ENCODE results near the gene RBSN. TPM values are rescaled to one million over a fixed set of nuclear protein-coding genes. Genes with fewer than 3 reads are reported as not detected.

Gene RBSN
- total RNA-seq, 2 experiments from 2014 or later, result 15.0 to 15.3 TPM

GRCh38 chr3:15099364-15100098 is 583 bp upstream of the RBSN start:
- no peaks in the 10 kb centered on the region for H3K9me3 Mint-ChIP-seq
- no peaks in the 10 kb centered on the region for H3K27me3 Mint-ChIP-seq
- ChIA-PET POLR2A (interaction anchor here (0.7 to 2.7 kb wide), 4 partner anchors 9 to 211 kb away, joined by 5 to 23 read pairs (median 6); partner anchors contain the start of genes CAPN7 and MRPS25), CTCF (interaction anchor here (1.0 to 1.3 kb wide), 4 partner anchors 8 to 104 kb away, joined by 3 to 5 read pairs (median 3); no protein-coding TSS in a partner anchor)
- peak; percentile 36 for DNase-seq
- peak overlapping the region; percentile 94 for H3K27ac Mint-ChIP-seq
- H3K4me1 Mint-ChIP-seq (ENCODE audit: low read depth), result peaks cover 18% of the 10 kb centered on the region
- H3K36me3 Mint-ChIP-seq, result peaks cover 22% of the 10 kb centered on the region
- intact Hi-C loops (cut with micrococcal nuclease), result loop anchor here (1.0 to 2.0 kb wide), 4 partner anchors 34 to 759 kb away; partner anchors contain the start of genes CAPN7 and MRPS25
- H3K4me3 Mint-ChIP-seq, result peak overlapping the region; percentile 94

- DNase-seq, result peak; percentile 68
- CTCF ChIA-PET, result interaction anchor here (1.1 kb wide), 1 partner anchor 11 kb away, joined by 9 read pairs; no protein-coding TSS in a partner anchor
- Mint-ChIP-seq H3K27me3 (no peaks in the 10 kb centered on the region), H3K4me3 (peak overlapping the region; percentile 94), H3K9me3 (no peaks in the 10 kb centered on the region), H3K27ac (peak overlapping the region; percentile 94), H3K36me3 (peaks cover 25% of the 10 kb centered on the region), H3K4me1 (ENCODE audit: low read depth) (peaks cover 18% of the 10 kb centered on the region)
- POLR2A ChIA-PET, result interaction anchor here (0.6 to 2.7 kb wide), 3 partner anchors 8 to 108 kb away, joined by 3 to 23 read pairs (median 3); partner anchors contain the start of genes CAPN7 and MRPS25
- intact Hi-C loops (cut with micrococcal nuclease), result loop anchor here (2.0 kb wide), 1 partner anchor 761 kb away; no protein-coding TSS in a partner anchor
These were observed 1.1 kb downstream of the RBSN start for GRCh38 chr3:15097891-15098290.

- H3K27me3 Mint-ChIP-seq, result no peaks in the 10 kb centered on the region
- peaks cover 20% of the 10 kb centered on the region for H3K4me1 Mint-ChIP-seq (ENCODE audit: low read depth)
- no peak overlapping the region for H3K27ac Mint-ChIP-seq
- H3K36me3 Mint-ChIP-seq, result peaks cover 28% of the 10 kb centered on the region
- POLR2A ChIA-PET, result no interaction called here
- intact Hi-C loops (cut with micrococcal nuclease), result no loop called here
- H3K9me3 Mint-ChIP-seq, result no peaks in the 10 kb centered on the region
- DNase-seq, result no peak
- CTCF ChIA-PET, result no interaction called here
- H3K4me3 Mint-ChIP-seq, result no peak overlapping the region
These were observed 2.9 kb downstream of the RBSN start for GRCh38 chr3:15096046-15096445.

- peaks cover 12% of the 10 kb centered on the region for H3K4me1 Mint-ChIP-seq (ENCODE audit: low read depth)
- H3K9me3 Mint-ChIP-seq, result no peaks in the 10 kb centered on the region
- H3K27me3 Mint-ChIP-seq, result no peaks in the 10 kb centered on the region
- intact Hi-C loops (cut with micrococcal nuclease), result no loop called here
- ChIA-PET POLR2A (no interaction called here), CTCF (interaction anchor here (0.6 to 1.4 kb wide), 4 partner anchors 14 to 173 kb away, joined by 3 to 4 read pairs (median 3); partner anchors contain the start of gene CAPN7)
- peaks cover 35% of the 10 kb centered on the region for H3K36me3 Mint-ChIP-seq
- no peak for DNase-seq
- H3K27ac Mint-ChIP-seq, result no peak overlapping the region
- H3K4me3 Mint-ChIP-seq, result no peak overlapping the region
These were observed 4.6 kb downstream of the RBSN start for GRCh38 chr3:15094187-15094875.

- POLR2A ChIA-PET, result no interaction called here
- intact Hi-C loops (cut with micrococcal nuclease), result no loop called here
These were observed 6.3 kb downstream of the RBSN start for GRCh38 chr3:15092686-15093085.

GRCh38 chr3:15091575-15091974 is 7.4 kb downstream of the RBSN start:
- no peak overlapping the region for H3K4me3 Mint-ChIP-seq
- CTCF ChIA-PET, result interaction anchor here (1.0 to 1.1 kb wide), 2 partner anchors 16 to 144 kb away, joined by 5 read pairs; partner anchors contain the start of gene NR2C2
- peaks cover 2% of the 10 kb centered on the region for H3K4me1 Mint-ChIP-seq (ENCODE audit: low read depth)
- peaks cover 34% of the 10 kb centered on the region for H3K36me3 Mint-ChIP-seq
- H3K27me3 Mint-ChIP-seq, result no peaks in the 10 kb centered on the region
- intact Hi-C loops (cut with micrococcal nuclease), result no loop called here
- no peak for DNase-seq
- no peak overlapping the region for H3K27ac Mint-ChIP-seq
- POLR2A ChIA-PET, result interaction anchor here (0.6 kb wide), 1 partner anchor 17 kb away, joined by 4 read pairs; no protein-coding TSS in a partner anchor
- H3K9me3 Mint-ChIP-seq, result no peaks in the 10 kb centered on the region

More at GRCh38 chr3:15092686-15093085, 6.3 kb downstream of the RBSN start:
- CTCF ChIA-PET, result interaction anchor here (1.4 kb wide), 1 partner anchor 16 kb away, joined by 3 read pairs; no protein-coding TSS in a partner anchor
- peaks cover 32% of the 10 kb centered on the region for H3K36me3 Mint-ChIP-seq
- no peak for DNase-seq
- no peaks in the 10 kb centered on the region for H3K9me3 Mint-ChIP-seq
- H3K4me1 Mint-ChIP-seq (ENCODE audit: low read depth), result peaks cover 5% of the 10 kb centered on the region
- H3K27ac Mint-ChIP-seq, result no peak overlapping the region
- no peak overlapping the region for H3K4me3 Mint-ChIP-seq
- no peaks in the 10 kb centered on the region for H3K27me3 Mint-ChIP-seq

- no peak for DNase-seq
- no peak overlapping the region for H3K4me3 Mint-ChIP-seq
- CTCF ChIA-PET, result interaction anchor here (0.6 to 1.0 kb wide), 2 partner anchors 125 to 457 kb away, joined by 3 read pairs; no protein-coding TSS in a partner anchor
- H3K9me3 Mint-ChIP-seq, result no peaks in the 10 kb centered on the region
- H3K4me1 Mint-ChIP-seq (ENCODE audit: low read depth), result peaks cover 2% of the 10 kb centered on the region
- H3K27ac Mint-ChIP-seq, result no peak overlapping the region
- intact Hi-C loops (cut with micrococcal nuclease), result no loop called here
- POLR2A ChIA-PET, result interaction anchor here (0.6 to 1.1 kb wide), 2 partner anchors 9 to 14 kb away, joined by 3 to 4 read pairs; no protein-coding TSS in a partner anchor
- no peaks in the 10 kb centered on the region for H3K27me3 Mint-ChIP-seq
- H3K36me3 Mint-ChIP-seq, result peaks cover 29% of the 10 kb centered on the region
These were observed 9.7 kb downstream of the RBSN start for GRCh38 chr3:15089201-15089600.

GRCh38 chr3:15086699-15087098 is 12.2 kb downstream of the RBSN start:
- no peaks in the 10 kb centered on the region for H3K9me3 Mint-ChIP-seq
- H3K4me1 Mint-ChIP-seq (ENCODE audit: low read depth), result peaks cover 2% of the 10 kb centered on the region
- no peak overlapping the region for H3K4me3 Mint-ChIP-seq
- ChIA-PET POLR2A (no interaction called here), CTCF (interaction anchor here (1.2 kb wide), 1 partner anchor 22 kb away, joined by 4 read pairs; no protein-coding TSS in a partner anchor)
- H3K27me3 Mint-ChIP-seq, result no peaks in the 10 kb centered on the region
- peaks cover 39% of the 10 kb centered on the region for H3K36me3 Mint-ChIP-seq
- H3K27ac Mint-ChIP-seq, result no peak overlapping the region
- intact Hi-C loops (cut with micrococcal nuclease), result no loop called here
- DNase-seq, result no peak

GRCh38 chr3:15086263-15086662 is 12.7 kb downstream of the RBSN start:
- Mint-ChIP-seq H3K4me3 (no peak overlapping the region), H3K27ac (no peak overlapping the region), H3K9me3 (no peaks in the 10 kb centered on the region), H3K4me1 (ENCODE audit: low read depth) (peaks cover under 1% of the 10 kb centered on the region), H3K27me3 (no peaks in the 10 kb centered on the region), H3K36me3 (peaks cover 39% of the 10 kb centered on the region)
- POLR2A ChIA-PET, result no interaction called here
- DNase-seq, result no peak
- CTCF ChIA-PET, result interaction anchor here (1.2 kb wide), 1 partner anchor 22 kb away, joined by 4 read pairs; no protein-coding TSS in a partner anchor
- intact Hi-C loops (cut with micrococcal nuclease), result no loop called here

GRCh38 chr3:15083252-15083651 is 15.7 kb downstream of the RBSN start:
- Mint-ChIP-seq H3K27me3 (no peaks in the 10 kb centered on the region), H3K36me3 (peaks cover 43% of the 10 kb centered on the region), H3K4me3 (no peak overlapping the region), H3K4me1 (ENCODE audit: low read depth) (no peaks in the 10 kb centered on the region), H3K9me3 (no peaks in the 10 kb centered on the region), H3K27ac (no peak overlapping the region)
- ChIA-PET CTCF (interaction anchor here (0.6 kb wide), 1 partner anchor 1207 kb away, joined by 3 read pairs; no protein-coding TSS in a partner anchor), POLR2A (interaction anchor here (0.6 kb wide), 1 partner anchor 156 kb away, joined by 3 read pairs; no protein-coding TSS in a partner anchor)
- no peak for DNase-seq
- intact Hi-C loops (cut with micrococcal nuclease), result no loop called here

- POLR2A ChIA-PET, result no interaction called here
- Mint-ChIP-seq H3K36me3 (peaks cover 50% of the 10 kb centered on the region), H3K27ac (no peak overlapping the region), H3K9me3 (no peaks in the 10 kb centered on the region), H3K4me1 (ENCODE audit: low read depth) (no peaks in the 10 kb centered on the region), H3K27me3 (no peaks in the 10 kb centered on the region), H3K4me3 (no peak overlapping the region)
- CTCF ChIA-PET, result interaction anchor here (1.3 kb wide), 1 partner anchor 26 kb away, joined by 5 read pairs; no protein-coding TSS in a partner anchor
- DNase-seq, result no peak
- intact Hi-C loops (cut with micrococcal nuclease), result no loop called here
These were observed 16.8 kb downstream of the RBSN start for GRCh38 chr3:15081960-15082664.
